ENCODE data around the gene RNF145.

Gene RNF145

DNA sequence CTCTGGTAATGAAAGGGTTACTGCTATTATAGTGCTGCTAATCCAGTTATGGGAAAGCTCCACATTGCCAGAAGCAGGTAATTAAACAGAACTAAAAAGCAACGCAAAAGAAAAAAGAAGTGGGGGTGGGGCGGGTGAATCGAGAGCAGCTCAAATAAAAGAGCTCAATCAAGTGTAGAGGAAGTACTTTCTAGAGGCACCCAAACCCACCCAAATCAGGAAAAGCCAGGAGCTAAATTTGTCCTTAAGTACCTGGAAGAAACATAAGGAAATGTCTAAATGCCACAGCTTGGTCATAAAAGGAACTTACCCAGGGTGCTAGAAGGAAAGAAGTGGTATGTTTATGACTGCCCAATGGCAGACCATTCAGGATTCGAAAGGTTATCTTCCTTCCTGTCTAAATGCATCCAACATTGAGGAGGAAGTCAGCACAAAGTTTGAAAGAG lies 2.4 kb upstream of the RNF145 start:
- DNase-seq (ENCODE audit: low read depth), result no peak
- H3K4me3 ChIP-seq (ENCODE audit: low read length), result no peak overlapping the region
- TF ChIP-seq CTCF (conservative IDR thresholded peaks at IDR 0.05; ENCODE audit: low read depth, low read length), result no peak

GRCh38 chr5:159210846-159211245 lies 1.5 kb upstream of the RNF145 start:
- H3K4me3 ChIP-seq (ENCODE audit: low read length), result no peak overlapping the region
- no peak for DNase-seq (ENCODE audit: low read depth)
- TF ChIP-seq CTCF (conservative IDR thresholded peaks at IDR 0.05; ENCODE audit: low read depth, low read length), result no peak

GRCh38 chr5:159210210-159210661 lies 883 bp upstream of the RNF145 start:
- no peak for TF ChIP-seq CTCF (conservative IDR thresholded peaks at IDR 0.05; ENCODE audit: low read depth, low read length)
- peak overlapping the region; percentile 72 for H3K4me3 ChIP-seq (ENCODE audit: low read length)
- DNase-seq (ENCODE audit: low read depth), result no peak

DNA sequence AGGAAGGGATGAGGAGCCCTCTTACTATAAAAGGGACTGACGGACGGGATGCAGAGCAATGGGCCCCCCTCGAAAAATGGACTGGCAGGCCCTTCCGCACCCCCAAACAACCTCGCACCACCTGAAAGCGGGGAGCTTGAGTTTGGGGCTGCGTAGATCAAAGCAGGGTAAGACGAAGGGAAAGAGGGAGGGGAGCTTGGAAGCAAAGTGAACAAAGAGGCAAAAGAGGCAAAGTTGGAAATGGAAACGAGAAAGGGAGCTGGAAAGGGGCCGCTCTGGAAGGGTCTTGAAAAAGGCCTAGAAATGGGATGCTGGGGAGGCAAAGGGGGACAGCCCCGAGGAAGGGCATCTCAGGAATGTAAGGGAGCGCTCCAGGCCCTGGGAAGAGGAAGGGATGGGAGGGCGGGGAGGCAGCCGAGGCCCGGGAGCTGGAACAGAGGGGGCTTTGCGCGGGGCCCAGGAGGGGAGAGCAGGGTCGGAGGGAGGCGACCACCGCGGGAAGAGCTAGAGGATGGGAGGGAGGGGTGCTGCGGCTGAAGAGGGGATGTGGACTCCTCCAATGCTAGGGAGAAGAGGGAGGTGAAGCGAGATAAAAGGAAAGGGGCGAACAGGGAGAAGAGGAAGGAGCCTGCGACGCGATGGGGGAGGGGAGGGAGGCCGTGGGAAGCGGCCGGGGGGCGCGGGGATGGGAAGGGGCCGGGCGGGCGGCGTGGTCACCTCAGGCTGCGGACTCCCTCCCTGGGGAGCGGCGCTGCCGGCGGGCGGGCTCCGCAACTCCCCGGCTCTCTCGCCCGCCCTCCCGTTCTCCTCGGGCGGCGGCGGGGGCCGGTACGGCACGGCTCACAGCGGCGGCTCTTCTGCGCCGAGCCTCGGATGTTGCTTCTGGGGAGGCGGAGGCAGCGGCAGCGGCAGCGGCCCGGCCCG lies 577 bp downstream of the RNF145 start:
- no peak for DNase-seq (ENCODE audit: low read depth)
- H3K4me3 ChIP-seq (ENCODE audit: low read length), result peak overlapping the region; percentile 83
- TF ChIP-seq CTCF (conservative IDR thresholded peaks at IDR 0.05; ENCODE audit: low read depth, low read length), result no peak

GRCh38 chr5:159207686-159208513 lies 1.5 kb downstream of the RNF145 start:
- TF ChIP-seq CTCF (conservative IDR thresholded peaks at IDR 0.05; ENCODE audit: low read depth, low read length), result peak; percentile 0
- no peak for DNase-seq (ENCODE audit: low read depth)
- peak overlapping the region; percentile 83 for H3K4me3 ChIP-seq (ENCODE audit: low read length)

DNA sequence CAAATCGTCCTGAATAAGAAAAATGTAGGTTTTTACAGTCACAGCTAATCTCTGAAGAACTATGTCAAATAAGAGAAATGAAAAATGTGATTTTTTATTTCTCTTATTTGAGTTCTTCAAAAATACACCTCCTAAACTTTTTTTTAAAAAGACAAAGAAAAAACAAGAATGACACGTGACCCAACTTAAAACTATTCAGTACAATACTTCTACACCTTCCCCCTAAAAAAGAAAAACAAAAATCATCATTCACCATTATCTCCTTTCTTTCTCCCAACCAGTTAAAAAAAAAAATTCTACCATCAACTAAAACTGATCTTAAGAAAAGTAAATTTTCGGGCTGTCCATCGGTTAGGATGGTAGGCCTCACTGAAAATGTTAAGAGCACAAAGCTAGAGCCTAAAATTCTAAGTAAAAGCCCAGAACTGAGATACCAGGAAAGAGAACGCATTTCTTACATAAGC lies 2.1 kb downstream of the RNF145 start:
- TF ChIP-seq CTCF (conservative IDR thresholded peaks at IDR 0.05; ENCODE audit: low read depth, low read length), result no peak
- H3K4me3 ChIP-seq (ENCODE audit: low read length), result peak overlapping the region; percentile 83
- DNase-seq (ENCODE audit: low read depth), result no peak
